ENCODE measurements around the gene GMCL1.

DNA sequence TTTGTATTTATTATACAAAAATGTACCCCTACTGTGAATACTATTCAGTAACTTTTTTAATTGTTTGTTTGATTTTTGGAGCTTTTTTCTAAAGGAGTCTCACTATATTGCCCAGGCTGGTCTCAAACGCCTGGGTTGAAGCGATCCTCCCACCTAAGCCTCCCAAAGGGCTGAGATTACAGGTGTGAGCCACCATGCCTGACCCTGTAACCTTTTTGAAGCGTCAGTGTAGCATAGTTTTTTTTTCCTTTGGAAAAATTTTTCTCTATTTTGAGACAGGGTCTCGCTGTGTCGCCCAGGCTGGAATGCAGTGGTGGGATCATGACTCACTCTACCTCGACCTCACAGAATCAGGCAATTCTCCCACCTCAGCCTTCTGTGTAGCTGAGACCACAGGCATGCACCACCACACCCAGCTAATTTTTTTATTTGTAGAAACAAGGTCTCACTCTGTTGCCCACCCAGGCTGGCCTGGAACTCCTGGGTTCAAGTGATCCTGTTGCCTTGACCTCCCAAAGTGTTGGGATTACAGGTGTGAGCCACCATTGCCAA, 2.0 kb downstream of the GMCL1 start:
- TF ChIP-seq, protein P1, sequence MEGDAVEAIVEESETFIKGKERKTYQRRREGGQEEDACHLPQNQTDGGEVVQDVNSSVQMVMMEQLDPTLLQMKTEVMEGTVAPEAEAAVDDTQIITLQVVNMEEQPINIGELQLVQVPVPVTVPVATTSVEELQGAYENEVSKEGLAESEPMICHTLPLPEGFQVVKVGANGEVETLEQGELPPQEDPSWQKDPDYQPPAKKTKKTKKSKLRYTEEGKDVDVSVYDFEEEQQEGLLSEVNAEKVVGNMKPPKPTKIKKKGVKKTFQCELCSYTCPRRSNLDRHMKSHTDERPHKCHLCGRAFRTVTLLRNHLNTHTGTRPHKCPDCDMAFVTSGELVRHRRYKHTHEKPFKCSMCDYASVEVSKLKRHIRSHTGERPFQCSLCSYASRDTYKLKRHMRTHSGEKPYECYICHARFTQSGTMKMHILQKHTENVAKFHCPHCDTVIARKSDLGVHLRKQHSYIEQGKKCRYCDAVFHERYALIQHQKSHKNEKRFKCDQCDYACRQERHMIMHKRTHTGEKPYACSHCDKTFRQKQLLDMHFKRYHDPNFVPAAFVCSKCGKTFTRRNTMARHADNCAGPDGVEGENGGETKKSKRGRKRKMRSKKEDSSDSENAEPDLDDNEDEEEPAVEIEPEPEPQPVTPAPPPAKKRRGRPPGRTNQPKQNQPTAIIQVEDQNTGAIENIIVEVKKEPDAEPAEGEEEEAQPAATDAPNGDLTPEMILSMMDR (IDR thresholded peaks at IDR 0.05), result no peak
- TF ChIP-seq POLR2A (IDR thresholded peaks at IDR 0.05) (no peak), EP300 (IDR thresholded peaks at IDR 0.05) (no peak)
